Large intestine (tissue), 3 donors: Measurements from ENCODE around the gene FAM25C. TPM values are rescaled to one million over a fixed set of nuclear protein-coding genes. Genes with fewer than 3 reads are reported as not detected.
A peak's percentile ranks its signal among the peaks of the same experiment; 100 is the strongest.
"Not testable (repeated sequence)": the region's sequence is repeated elsewhere in the genome, so short reads cannot be mapped to it uniquely, and the experiment has no call there.

Experiments used
- DNase-seq, 2 donors: peaks; one replicate each; pipeline versions ENCODE4 v3.0.0 to v3.0.0-alpha.2; 2013
- H3K27ac ChIP-seq: one replicate; pipeline ENCODE4 v1.5.1; 2013; ENCODE audit warnings: low read length
- H3K27me3 ChIP-seq: 2 replicates; pipeline ENCODE4 v1.6.1; 2013; ENCODE audit warnings: low read length; ENCODE audit not compliant: control insufficient read depth, insufficient read depth
- H3K36me3 ChIP-seq: 2 replicates; pipeline ENCODE4 v1.6.1; 2013; ENCODE audit warnings: low read length; ENCODE audit not compliant: control insufficient read depth, insufficient read depth
- H3K4me1 ChIP-seq: one replicate; pipeline ENCODE4 v1.6.1; 2013; ENCODE audit warnings: low read length; ENCODE audit not compliant: control insufficient read depth, insufficient read depth
- H3K4me3 ChIP-seq: one replicate; pipeline ENCODE4 v1.5.1; 2013; ENCODE audit warnings: low read length
- H3K9me3 ChIP-seq: one replicate; pipeline ENCODE4 v1.6.1; 2013; ENCODE audit warnings: mild to moderate bottlenecking, low read depth, low read length, moderate library complexity; ENCODE audit not compliant: control insufficient read depth
- WGBS: methylation state at CpG from one replicate; pipeline ENCODE4 v1.1.5; 2013; ENCODE audit warnings: low lambda C conversion rate; ENCODE audit not compliant: insufficient coverage; 5-methylcytosine and 5-hydroxymethylcytosine counted together
- polyA plus RNA-seq: library from polyadenylated mRNA; unstranded; fragments of 120-200 nt; gene quantifications from one replicate; pipeline ENCODE4 v1.2.1, GENCODE V29; 2013

The FAM25C gene
- polyA plus RNA-seq, 1 donor, result not detected

DNA sequence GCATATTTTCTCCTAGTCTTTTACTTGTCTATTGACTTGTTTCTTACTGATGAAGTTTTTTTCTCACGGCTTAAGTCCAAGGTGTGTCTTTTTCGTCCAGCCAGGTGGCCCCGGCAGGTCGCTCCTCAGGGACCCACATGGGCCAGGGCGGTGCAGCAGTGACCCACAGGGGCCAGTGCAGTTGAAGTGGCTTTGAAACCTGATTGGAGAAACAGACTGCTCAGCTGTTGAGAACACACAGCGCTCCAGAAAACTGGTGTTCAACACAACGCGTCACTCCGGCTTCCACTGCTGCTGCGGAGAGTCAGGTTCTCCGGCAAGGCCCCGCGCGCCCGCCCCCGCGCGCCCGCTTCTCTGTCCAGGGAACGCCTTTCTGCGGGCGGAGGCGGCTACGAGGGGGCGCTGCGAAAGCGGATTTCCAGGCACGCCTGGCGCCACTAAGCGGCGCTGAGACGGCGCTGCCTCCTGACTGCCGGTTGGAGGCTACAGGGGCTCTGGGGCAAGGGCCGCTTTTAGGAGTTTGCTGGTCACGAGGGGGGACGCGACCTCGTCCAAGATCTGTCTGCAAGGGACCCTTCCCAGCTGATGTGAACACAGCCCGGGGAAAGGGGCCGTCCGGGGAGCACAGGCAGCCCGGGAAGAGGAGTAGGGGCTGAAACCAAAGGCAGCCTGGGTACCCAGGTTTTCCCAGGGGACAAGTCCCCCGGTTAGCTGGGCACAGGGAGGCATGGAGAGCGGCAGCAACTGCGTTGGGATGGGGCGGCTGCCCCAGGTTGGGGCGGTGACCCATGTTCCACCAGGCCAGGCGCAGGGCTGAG is 13.0 kb downstream of the FAM25C start:
- not testable (repeated sequence) for H3K27me3 ChIP-seq, H3K36me3 ChIP-seq, H3K4me3 ChIP-seq, H3K9me3 ChIP-seq, H3K4me1 ChIP-seq, DNase-seq
- no CpG with 5 or more reads among the region's 49 CpGs for WGBS
- H3K27ac ChIP-seq, result peak overlapping the region; percentile 16

DNA sequence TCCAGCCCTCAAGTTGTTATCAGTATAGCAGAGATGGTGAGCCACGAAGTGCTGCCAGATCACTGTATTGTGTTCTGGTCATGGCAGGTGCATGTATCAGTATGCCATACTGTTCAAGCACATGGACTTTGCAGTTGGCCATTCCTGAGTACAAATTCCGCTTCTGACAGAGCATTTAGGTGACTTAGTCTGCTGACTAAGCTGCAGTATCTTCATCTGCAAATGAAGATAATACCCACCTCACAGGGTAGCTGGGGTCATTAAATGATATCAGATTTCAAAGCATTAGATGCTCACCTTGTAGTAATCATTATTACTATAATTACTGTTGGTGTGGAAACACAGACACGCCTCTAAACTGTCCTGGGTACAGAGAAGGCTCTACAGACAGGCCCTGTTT is 24.2 kb downstream of the FAM25C start:
- not testable (repeated sequence) for H3K4me1 ChIP-seq, H3K9me3 ChIP-seq, H3K4me3 ChIP-seq, H3K36me3 ChIP-seq, H3K27ac ChIP-seq, H3K27me3 ChIP-seq
- peak; percentile 22 to 84 for DNase-seq
- WGBS, result no CpG with 5 or more reads among the region's 3 CpGs

DNA sequence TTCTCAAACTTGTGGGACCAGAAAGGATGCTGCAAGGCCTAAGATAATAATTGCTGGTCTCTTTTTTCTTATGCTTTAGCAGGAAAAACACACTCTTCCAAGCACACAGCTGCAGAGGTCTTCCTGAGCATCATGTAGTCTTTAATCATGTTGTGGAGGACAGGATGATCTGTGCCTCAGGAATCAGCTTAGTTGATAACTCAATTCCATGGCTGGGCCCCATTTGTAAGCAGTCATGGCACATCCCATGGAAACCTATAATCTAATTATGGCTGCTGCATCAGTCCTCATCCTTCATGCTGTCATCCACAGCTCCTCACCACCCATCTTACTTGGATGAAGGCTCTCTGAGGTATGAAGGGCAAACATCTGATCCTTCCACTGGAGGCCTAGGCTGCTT is 26.5 kb downstream of the FAM25C start:
- not testable (repeated sequence) for H3K36me3 ChIP-seq

DNA sequence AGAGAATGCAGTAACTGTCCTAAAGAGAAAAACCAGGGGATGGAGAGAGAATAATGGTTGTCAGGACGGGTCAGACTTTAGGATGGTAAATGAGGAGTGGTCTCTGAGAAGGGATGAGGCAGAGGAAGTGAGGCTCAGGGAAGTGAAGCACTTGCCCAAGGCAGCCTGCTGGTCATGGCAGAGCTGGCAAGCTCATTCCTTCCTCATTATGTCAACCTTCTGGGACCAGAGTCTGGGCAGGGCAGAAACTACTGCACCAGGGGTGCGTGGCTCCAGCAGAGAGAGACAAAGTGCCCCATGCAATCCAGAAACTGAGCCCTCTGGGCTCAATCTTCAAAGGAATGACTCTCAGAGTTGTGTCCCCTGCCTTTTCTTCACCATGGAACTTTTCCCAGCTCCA is 27.5 kb downstream of the FAM25C start:
- not testable (repeated sequence) for H3K4me1 ChIP-seq, H3K36me3 ChIP-seq, DNase-seq

More for the DNA sequence above, 26.5 kb downstream of the FAM25C start:
- H3K4me3 ChIP-seq, H3K9me3 ChIP-seq, H3K27me3 ChIP-seq, DNase-seq, H3K4me1 ChIP-seq, H3K27ac ChIP-seq: not testable (repeated sequence)

DNA sequence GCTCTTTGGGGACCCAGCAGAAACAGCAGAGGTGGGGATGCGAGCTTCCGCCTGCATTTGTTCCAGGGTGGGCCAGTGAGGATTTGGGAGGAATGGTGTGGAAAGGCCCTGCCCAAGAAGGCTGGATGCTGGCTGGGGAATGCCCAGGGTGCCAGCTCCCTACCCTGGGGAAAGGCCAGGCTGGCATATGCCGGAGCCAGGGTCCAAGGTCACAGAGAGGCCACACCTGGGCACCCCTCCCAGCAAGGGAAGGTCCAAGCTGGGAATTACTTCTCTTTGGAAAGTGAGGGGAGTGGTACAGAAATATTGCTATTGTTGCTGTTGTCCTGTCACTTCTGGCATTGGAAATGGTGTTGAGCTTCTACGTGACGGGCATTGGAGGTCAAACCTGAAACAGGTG is 28.0 kb downstream of the FAM25C start:
- not testable (repeated sequence) for H3K36me3 ChIP-seq, DNase-seq, H3K27ac ChIP-seq, H3K4me3 ChIP-seq, H3K9me3 ChIP-seq, H3K4me1 ChIP-seq, H3K27me3 ChIP-seq
- WGBS, result no CpG with 5 or more reads among the region's 5 CpGs

More for the DNA sequence above, 27.5 kb downstream of the FAM25C start:
- H3K27ac ChIP-seq, H3K4me3 ChIP-seq, H3K27me3 ChIP-seq, H3K9me3 ChIP-seq: not testable (repeated sequence)
- no CpG with 5 or more reads among the region's 2 CpGs for whole genome bisulfite sequencing

DNA sequence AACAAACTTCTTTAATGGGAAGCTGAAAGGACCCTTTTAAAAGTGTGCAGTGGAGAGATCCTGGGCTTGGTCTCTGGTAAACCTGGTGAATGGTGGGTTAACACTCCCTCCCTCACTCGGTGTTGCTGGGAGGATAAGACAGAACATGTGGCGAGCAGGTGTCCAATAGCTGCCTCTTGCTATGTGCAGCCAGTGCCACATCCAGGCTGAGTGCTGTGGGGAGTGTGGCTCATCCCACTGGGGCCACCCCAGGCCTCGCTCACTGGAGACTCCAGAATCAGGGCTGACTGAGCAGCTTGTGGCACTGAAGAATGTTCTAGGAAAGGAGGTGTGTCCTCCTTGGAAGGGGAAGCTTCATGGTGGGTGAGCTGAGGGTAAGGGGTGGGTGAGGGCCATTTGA is 29.5 kb downstream of the FAM25C start:
- H3K27ac ChIP-seq, DNase-seq, H3K4me1 ChIP-seq, H3K9me3 ChIP-seq, H3K27me3 ChIP-seq, H3K36me3 ChIP-seq, H3K4me3 ChIP-seq: not testable (repeated sequence)
- WGBS, result no CpG with 5 or more reads among the region's 3 CpGs

DNA sequence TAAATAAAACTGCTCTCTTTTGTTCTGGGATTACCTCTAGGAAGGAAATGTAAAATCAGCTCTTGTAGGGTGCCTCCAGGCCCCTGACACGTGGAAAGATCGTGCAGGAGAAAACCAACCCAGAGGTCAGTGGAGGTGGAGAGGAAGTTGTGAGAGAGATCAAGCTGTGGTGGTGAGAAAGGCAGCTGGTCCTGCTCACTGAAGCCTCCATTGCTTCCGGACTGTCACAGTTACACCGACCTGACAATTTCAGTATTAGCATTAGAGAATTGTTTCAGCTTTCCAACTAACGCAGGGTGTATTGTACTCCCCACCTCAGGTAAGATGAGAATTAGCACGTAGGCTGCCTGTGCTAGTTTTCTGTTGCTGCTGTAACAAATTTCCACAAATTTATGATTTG is 30.6 kb downstream of the FAM25C start:
- H3K9me3 ChIP-seq, H3K4me3 ChIP-seq, H3K27me3 ChIP-seq, H3K4me1 ChIP-seq, DNase-seq, H3K36me3 ChIP-seq, H3K27ac ChIP-seq: not testable (repeated sequence)
- no CpG with 5 or more reads among the region's 6 CpGs for WGBS

DNA sequence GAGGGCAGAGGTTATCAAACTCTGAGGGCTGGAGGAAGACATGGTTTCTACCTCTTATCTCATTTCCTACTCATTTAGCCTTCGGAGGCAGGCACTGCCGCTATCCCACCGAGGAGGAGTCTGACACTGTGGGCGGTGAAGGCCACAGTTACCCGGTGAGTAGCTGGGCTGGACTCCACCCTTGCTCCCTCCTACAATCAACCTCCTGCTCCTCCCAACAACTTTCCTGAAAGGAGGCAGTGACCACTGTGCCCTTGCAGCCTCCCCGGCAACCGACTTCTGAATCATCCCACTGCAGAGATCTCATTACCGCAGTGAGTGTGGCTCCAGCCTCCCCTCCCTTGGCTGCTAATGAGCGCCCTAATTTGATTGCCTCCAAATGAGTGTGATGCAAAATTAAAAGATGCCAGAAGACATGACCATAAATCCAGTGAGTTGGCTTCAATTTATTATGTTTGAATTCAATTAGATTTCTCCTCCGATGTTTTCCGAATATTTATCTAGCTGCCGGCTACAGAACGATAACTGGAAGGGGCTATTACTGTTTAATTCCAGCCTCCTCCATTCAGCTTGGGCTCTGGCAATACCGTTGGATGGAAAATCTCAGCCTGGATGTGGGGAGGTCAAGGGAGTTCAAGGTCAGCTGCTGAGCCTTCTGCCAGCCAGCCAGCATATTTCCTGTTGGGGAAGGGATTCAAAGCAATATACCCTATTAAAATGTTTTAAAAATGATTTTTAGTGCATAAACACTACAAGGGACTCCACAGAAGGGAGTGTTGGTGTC is 35.1 kb downstream of the FAM25C start:
- H3K4me3 ChIP-seq, H3K27me3 ChIP-seq, H3K9me3 ChIP-seq, H3K36me3 ChIP-seq, H3K4me1 ChIP-seq, H3K27ac ChIP-seq, DNase-seq: not testable (repeated sequence)
- WGBS, result no CpG with 5 or more reads among the region's 14 CpGs

DNA sequence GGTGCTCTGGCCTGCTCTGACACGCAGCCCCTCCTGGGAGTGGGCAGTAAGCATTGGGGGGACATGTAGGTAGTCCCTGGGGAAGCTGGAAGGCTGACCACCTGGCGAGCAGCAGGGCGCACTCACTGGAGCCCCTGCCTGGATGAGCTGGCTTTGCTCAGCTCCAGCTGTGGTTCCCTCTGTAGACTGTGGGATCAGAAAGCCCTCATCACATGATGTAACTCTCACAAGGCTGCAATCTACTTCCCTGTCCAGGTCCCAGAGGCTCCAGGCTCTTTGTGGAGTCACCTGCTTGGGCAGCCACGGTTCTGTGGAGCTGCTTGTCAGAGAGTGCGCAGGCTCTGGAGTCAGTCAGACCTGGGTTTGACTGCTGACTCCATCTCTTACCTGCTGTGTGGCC is 36.8 kb downstream of the FAM25C start:
- not testable (repeated sequence) for H3K4me3 ChIP-seq, H3K27me3 ChIP-seq, H3K36me3 ChIP-seq, H3K9me3 ChIP-seq, DNase-seq, H3K4me1 ChIP-seq, H3K27ac ChIP-seq
- WGBS, result no CpG with 5 or more reads among the region's 5 CpGs

DNA sequence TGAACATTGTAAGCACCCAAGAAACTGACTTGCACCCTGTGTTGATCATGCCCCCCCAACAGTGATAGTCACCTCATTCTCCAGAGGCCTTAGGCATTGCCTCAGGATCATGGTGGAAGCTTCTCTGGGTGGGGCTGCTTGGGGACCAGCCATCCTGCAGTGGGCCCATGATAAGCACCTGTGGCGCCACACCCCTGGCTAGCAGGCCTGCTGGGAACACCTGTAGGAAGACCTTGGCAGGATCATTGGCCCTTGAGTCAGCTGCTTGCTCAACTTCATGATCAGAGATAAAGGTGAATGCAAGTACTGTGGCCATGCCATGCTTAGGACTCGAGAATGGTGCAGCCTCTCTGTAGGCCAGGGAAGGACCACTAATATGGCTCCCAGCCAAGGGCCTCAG is 38.9 kb downstream of the FAM25C start:
- not testable (repeated sequence) for H3K4me1 ChIP-seq, DNase-seq, H3K9me3 ChIP-seq, H3K27me3 ChIP-seq, H3K4me3 ChIP-seq, H3K27ac ChIP-seq, H3K36me3 ChIP-seq
- no CpG with 5 or more reads among the region's 2 CpGs for WGBS

DNA sequence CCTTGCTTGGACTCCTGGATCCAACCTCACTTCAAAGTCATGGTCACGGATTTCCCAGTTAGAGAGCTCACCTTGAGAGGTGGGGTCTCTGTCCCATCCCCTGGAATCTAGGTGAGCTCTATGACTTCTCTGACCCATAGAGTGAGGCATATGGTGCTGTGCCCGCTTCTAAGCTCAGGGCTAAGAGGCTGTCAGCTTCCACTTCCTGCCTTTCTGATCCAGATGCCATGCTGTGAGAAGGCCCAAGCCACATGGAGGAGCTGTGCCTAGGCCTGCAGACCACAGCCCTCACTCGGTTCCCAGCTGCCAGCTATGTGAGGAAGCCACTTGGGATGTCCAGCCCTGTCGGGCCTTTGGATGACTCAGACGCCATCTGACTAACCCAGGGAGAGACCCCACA is 39.9 kb downstream of the FAM25C start:
- not testable (repeated sequence) for H3K9me3 ChIP-seq, H3K27me3 ChIP-seq, H3K4me3 ChIP-seq, H3K27ac ChIP-seq, DNase-seq, H3K36me3 ChIP-seq, H3K4me1 ChIP-seq
- WGBS, result no CpG with 5 or more reads among the region's 5 CpGs
